ENCODE measurements around the gene WDR33. TPM values are rescaled to one million over a fixed set of nuclear protein-coding genes. Genes with fewer than 3 reads are reported as not detected.

Gene WDR33
- total RNA-seq, 1 donor from 2014 or later, result 55.4 TPM

- Histone ChIP-seq H3K36me3 (peaks cover 16% of the 10 kb centered on the region), H3K9me3 (no peaks in the 10 kb centered on the region), H3K27me3 (ENCODE audit: low read depth) (no peaks in the 10 kb centered on the region), H3K4me1 (no peaks in the 10 kb centered on the region), H3K27ac (no peak overlapping the region), H3K4me3 (no peak overlapping the region)
- intact Hi-C loops (cut with DNase I), result no loop called here
- ATAC-seq (no peak), DNase-seq (no peak)
- TF ChIP-seq CTCF (IDR thresholded peaks at IDR 0.05), result no peak
Observed at GRCh38 chr2:127740665-127741288, 70.2 kb downstream of the WDR33 start.

- H3K4me1 ChIP-seq, result peaks cover 1% of the 10 kb centered on the region
- no peak overlapping the region for H3K4me3 ChIP-seq
- intact Hi-C loops (cut with DNase I), result no loop called here
- DNase-seq, result no peak
- H3K36me3 ChIP-seq, result peaks cover 11% of the 10 kb centered on the region
- H3K27ac ChIP-seq, result no peak overlapping the region
- no peaks in the 10 kb centered on the region for H3K27me3 ChIP-seq (ENCODE audit: low read depth)
- no peaks in the 10 kb centered on the region for H3K9me3 ChIP-seq
- no peak for TF ChIP-seq CTCF (IDR thresholded peaks at IDR 0.05)
- ATAC-seq, result no peak
Observed at GRCh38 chr2:127739800-127740199, 71.2 kb downstream of the WDR33 start.

DNA sequence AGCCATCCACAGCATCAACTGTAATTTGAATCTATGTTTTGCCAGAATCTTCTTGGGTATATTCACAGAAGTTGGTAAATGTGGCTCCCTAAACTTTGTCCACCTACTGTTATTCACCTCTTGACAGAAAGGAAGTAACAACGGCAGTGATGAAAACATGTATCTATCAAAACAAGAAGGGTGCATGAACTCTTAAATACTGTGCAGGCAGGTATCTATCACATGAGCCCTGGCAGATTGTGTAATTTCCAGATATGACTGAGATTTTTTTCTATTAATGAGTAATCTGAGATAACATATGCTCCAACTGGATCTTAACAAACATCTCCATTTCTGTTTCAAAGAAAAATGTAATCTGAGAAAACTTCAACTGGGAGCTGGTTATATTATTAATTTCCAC, 73.1 kb downstream of the WDR33 start:
- no peaks in the 10 kb centered on the region for H3K9me3 ChIP-seq
- no peak for ATAC-seq

DNA sequence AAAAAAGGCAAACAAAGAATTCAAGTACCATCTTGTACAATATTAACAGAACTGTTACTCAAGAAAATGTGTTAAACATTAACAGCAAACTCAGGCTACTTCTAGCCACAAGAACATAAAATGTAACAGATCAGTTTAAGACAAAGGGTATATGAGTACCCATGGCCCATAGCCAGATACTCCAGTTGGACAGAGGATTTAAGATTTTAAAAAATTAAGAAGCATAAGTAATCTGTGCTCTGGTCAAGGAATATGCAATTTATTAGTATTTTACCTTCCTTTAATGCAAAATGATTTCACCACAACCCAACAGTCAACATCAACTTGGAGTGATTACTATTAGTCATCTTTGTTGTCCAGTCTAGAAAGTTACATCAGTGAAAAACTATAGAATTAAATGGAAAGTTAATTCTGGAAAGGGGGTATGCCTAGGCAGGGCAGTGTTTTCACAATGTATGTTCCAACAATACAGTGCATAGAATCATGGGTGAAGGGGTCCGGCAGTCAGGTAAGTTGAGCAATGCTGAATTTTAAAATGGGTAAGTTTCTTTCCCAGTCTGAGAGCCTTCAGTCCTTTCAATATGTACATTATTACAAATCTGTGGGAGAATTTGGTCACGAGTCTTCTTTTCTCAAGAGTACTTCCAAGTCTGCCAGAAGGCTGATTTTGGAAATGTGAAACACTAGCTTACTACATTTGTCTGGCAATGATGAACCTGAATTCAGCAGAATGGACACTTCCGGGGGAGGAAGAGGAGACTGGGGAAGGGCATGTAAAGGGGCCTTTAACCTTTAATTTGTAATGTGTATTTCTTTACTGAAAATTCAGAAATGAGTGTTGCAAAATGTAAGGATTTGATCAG, 75.2 kb downstream of the WDR33 start:
- peak; percentile 70 to 83 for ATAC-seq
- peak overlapping the region; percentile 9 for H3K27ac ChIP-seq
- DNase-seq, result no peak

More for the DNA sequence above, 73.1 kb downstream of the WDR33 start:
- no peak for DNase-seq
- no peak for TF ChIP-seq CTCF (IDR thresholded peaks at IDR 0.05)
- intact Hi-C loops (cut with DNase I), result no loop called here
- Histone ChIP-seq H3K27me3 (ENCODE audit: low read depth) (no peaks in the 10 kb centered on the region), H3K4me1 (peaks cover 19% of the 10 kb centered on the region), H3K4me3 (no peak overlapping the region), H3K27ac (no peak overlapping the region), H3K36me3 (no peaks in the 10 kb centered on the region)

GRCh38 chr2:127735044-127735443, 75.9 kb downstream of the WDR33 start:
- H3K9me3 ChIP-seq, result no peaks in the 10 kb centered on the region
- H3K4me1 ChIP-seq, result peaks cover 19% of the 10 kb centered on the region
- TF ChIP-seq CTCF (IDR thresholded peaks at IDR 0.05), result no peak
- no peaks in the 10 kb centered on the region for H3K36me3 ChIP-seq
- no peaks in the 10 kb centered on the region for H3K27me3 ChIP-seq (ENCODE audit: low read depth)
- intact Hi-C loops (cut with DNase I), result no loop called here
- peak; percentile 67 to 74 for ATAC-seq
- H3K4me3 ChIP-seq, result no peak overlapping the region
- DNase-seq, result no peak
- no peak overlapping the region for H3K27ac ChIP-seq

More for the DNA sequence above, 75.2 kb downstream of the WDR33 start:
- peaks cover 19% of the 10 kb centered on the region for H3K4me1 ChIP-seq
- TF ChIP-seq CTCF (IDR thresholded peaks at IDR 0.05), result no peak
- intact Hi-C loops (cut with DNase I), result no loop called here
- H3K9me3 ChIP-seq, result no peaks in the 10 kb centered on the region
- H3K27me3 ChIP-seq (ENCODE audit: low read depth), result no peaks in the 10 kb centered on the region
- H3K4me3 ChIP-seq, result no peak overlapping the region
- no peaks in the 10 kb centered on the region for H3K36me3 ChIP-seq
